SK-N-MC (cell line): ENCODE results near the gene ANKRD13D.

Source experiments
- EZH2 ChIP-seq: fragments of 200-600 bp; sonication (generic); IDR thresholded peaks from one replicate; pipeline ENCODE4 v1.6.1; 2017; ENCODE audit warnings: antibody characterized with exemption
- FOXP2 ChIP-seq: optimal IDR thresholded peaks from 2 replicates; pipeline ENCODE3; 2011; ENCODE audit warnings: mild to moderate bottlenecking, moderate library complexity; ENCODE audit not compliant: insufficient read depth; ENCODE audit errors: extremely low read length, control extremely low read depth
- POLR2AphosphoS5 ChIP-seq: IDR thresholded peaks from 2 replicates; pipeline ENCODE4 v1.6.1; 2012; ENCODE audit warnings: mild to moderate bottlenecking, low read depth, low read length, borderline replicate concordance

DNA sequence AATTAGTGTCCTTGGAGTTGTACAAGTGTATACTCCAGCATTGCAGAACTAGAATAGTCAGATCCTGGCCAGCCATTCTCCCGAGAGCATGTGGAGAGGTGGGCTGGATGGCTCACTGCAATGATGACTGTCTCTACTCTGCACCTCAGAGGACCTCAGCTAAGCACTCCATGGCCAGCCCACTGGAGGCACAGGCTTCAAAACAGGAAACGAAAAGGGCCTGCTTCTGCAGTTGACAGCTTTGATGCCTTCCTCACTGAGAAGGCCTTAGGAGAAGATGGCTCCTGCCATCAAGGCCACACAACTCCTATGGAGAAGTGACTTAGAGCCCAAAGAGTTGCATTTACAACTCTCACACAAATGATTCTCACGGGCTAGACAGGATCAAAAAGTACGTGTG lies 55.2 kb downstream of the ANKRD13D start:
- TF ChIP-seq POLR2AphosphoS5: no peak
- no peak for TF ChIP-seq EZH2
- TF ChIP-seq FOXP2: no peak
